PC-3 (cell line): ENCODE results near the gene KSR1. TPM values are rescaled to one million over a fixed set of nuclear protein-coding genes. Genes with fewer than 3 reads are reported as not detected.

Source experiments
- ATAC-seq: fragments of 200-7000 bp; cut with Tn5 transposase; 2 replicates; pipeline ENCODE4 v1.9.1; 2020; ENCODE audit warnings: mild to moderate bottlenecking, moderate library complexity
- BruUV-seq: library from RNA; stranded (reverse); fragments of 400-500 nt; replicated peaks from 2 replicates; lab custom pipeline; 2021; lab: Mats Ljungman, UMichigan
- CTCF ChIA-PET: fragments of 300-600 bp; sonication (Branson Sonifier 250); formaldehyde crosslinking; loops from one replicate; lab custom pipeline; 2022; ENCODE audit warnings: antibody characterized with exemption; lab: Charles Lee
- POLR2A ChIA-PET: fragments of 300-600 bp; sonication (Branson Sonifier 250); formaldehyde crosslinking; loops from one replicate; lab custom pipeline; 2022; ENCODE audit warnings: antibody characterized with exemption; ENCODE audit not compliant: unreplicated experiment; lab: Charles Lee
- DNase-seq: peaks from one replicate; pipeline ENCODE4 v3.0.0-alpha.2; 2015
- H2AFZ ChIP-seq: fragments of 300-600 bp; sonication (generic); 2 replicates; pipeline ENCODE4 v1.6.0; 2016; ENCODE audit warnings: antibody characterized with exemption, low read length
- H3F3A ChIP-seq: fragments of 300-600 bp; sonication (generic); one replicate; pipeline ENCODE4 v1.6.0; 2017; ENCODE audit warnings: antibody characterized with exemption, low read length, control low read depth, mild to moderate bottlenecking; ENCODE audit not compliant: unreplicated experiment
- H3K27ac ChIP-seq: fragments of 300-600 bp; sonication (generic); 2 replicates; pipeline ENCODE4 v1.5.1; 2016; ENCODE audit warnings: mild to moderate bottlenecking, low read length
- H3K27me3 ChIP-seq: fragments of 300-600 bp; sonication (generic); 2 replicates; pipeline ENCODE4 v1.6.1; 2016; ENCODE audit warnings: low read length, mixed read lengths
- H3K36me3 ChIP-seq: fragments of 300-600 bp; sonication (generic); 2 replicates; pipeline ENCODE4 v1.6.1; 2016; ENCODE audit warnings: low read depth, mixed run types, low read length, mixed read lengths
- H3K4me1 ChIP-seq: fragments of 300-600 bp; sonication (generic); 2 replicates; pipeline ENCODE4 v1.5.1; 2016; ENCODE audit warnings: low read length; ENCODE audit not compliant: insufficient read depth
- H3K4me2 ChIP-seq: fragments of 300-600 bp; sonication (generic); 2 replicates; pipeline ENCODE4 v1.6.0; 2016; ENCODE audit warnings: low read length
- H3K4me3 ChIP-seq: fragments of 300-600 bp; sonication (generic); 2 replicates; pipeline ENCODE4 v1.5.1; 2016; ENCODE audit warnings: mild to moderate bottlenecking, low read length, mixed read lengths
- H3K79me2 ChIP-seq: fragments of 300-600 bp; sonication (generic); 2 replicates; pipeline ENCODE4 v1.6.1; 2017; ENCODE audit warnings: low read length, mixed read lengths
- H3K9ac ChIP-seq: fragments of 300-600 bp; sonication (generic); 2 replicates; pipeline ENCODE4 v1.6.0; 2016; ENCODE audit warnings: mild to moderate bottlenecking, low read length
- H3K9me2 ChIP-seq: fragments of 300-600 bp; sonication (generic); replicated peaks from 2 replicates; pipeline ENCODE4 v1.6.1; 2016; ENCODE audit warnings: mixed run types, low read length, mixed read lengths
- H3K9me3 ChIP-seq: fragments of 300-600 bp; sonication (generic); 2 replicates; pipeline ENCODE4 v1.6.1; 2016; ENCODE audit warnings: low read length, mixed read lengths
- H4K20me1 ChIP-seq: fragments of 300-600 bp; sonication (generic); 2 replicates; pipeline ENCODE4 v1.6.1; 2016; ENCODE audit warnings: low read length, mixed read lengths
- EZH2 ChIP-seq: fragments of 300-600 bp; sonication (generic); IDR thresholded peaks from one replicate; pipeline ENCODE4 v1.6.1; 2017; ENCODE audit warnings: antibody characterized with exemption, mild to moderate bottlenecking, low read length; ENCODE audit not compliant: unreplicated experiment
- EZH2phosphoT487 ChIP-seq: fragments of 300-600 bp; sonication (generic); IDR thresholded peaks from 2 replicates; pipeline ENCODE4 v1.6.1; 2018; ENCODE audit warnings: mild to moderate bottlenecking, antibody characterized with exemption, low read length, borderline replicate concordance
- intact Hi-C: fragments of 100-400 bp; cut with micrococcal nuclease; formaldehyde crosslinking; loops from 2 replicates; pipeline ENCODE4 v1.9.0; 2023
- total RNA-seq: library from RNA; depleted of rRNA; stranded (reverse); fragments of >200 nt; gene quantifications from 2 replicates; pipeline ENCODE4 v1.2.3, GENCODE V29; 2014
- TF ChIP-seq, protein P1 (sequence below): fragments of 300-600 bp; sonication (generic); conservative IDR thresholded peaks from 2 replicates; pipeline ENCODE4 v1.5.1; 2017; ENCODE audit warnings: antibody characterized with exemption, low read depth, mild to moderate bottlenecking, low read length

KSR1 gene
- total RNA-seq, 1 experiment from 2014 or later: 1.0 TPM

DNA sequence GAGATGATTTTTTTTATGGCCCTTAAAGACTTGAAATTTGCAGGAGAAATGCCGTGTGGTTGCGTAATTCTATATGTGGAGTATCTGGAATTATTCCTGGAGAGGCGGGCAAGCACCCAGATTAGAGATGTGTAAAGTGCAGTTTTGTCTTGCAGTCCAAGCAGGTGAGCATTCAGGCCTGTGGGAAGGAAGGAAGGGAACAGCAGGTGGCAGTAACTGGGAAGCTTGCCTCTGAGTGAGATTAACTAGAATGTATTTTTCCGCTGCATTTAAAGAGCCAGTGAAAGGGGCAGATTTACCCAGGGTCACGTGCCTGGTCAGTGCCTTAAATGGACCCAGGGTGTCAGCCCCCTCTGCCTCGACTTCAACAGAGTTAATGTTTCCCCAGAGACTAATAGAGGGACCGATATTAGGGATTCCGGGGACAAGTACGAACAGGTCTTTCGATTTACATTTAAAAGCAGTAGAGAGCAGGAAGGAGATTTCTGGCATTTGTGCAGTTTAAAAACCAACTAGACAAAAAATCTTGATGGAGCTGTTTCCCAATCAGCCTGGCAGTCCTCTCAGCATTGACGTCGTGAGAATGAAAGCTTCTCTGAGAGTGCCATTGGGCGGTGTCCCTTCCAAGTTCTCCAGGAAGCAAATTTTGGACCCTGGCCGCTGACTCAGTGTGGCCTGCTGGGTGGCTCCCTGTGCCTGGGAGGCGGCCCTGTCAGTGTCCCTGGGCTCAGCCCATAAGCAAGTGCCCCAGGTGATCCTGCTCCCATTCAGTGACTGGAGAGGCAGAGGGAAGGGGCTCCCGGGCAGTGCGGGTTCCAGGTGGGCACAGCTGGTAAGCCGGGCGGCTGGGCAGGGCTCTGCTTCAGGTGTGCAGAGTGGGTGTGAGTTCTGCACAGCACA is 38.2 kb downstream of the KSR1 start:
- H3K9me3 ChIP-seq: no peaks in the 10 kb centered on the region
- H3K27ac ChIP-seq: peak overlapping the region; percentile 62
- TF ChIP-seq EZH2phosphoT487 (no peak), EZH2 (no peak)
- TF ChIP-seq, protein P1, sequence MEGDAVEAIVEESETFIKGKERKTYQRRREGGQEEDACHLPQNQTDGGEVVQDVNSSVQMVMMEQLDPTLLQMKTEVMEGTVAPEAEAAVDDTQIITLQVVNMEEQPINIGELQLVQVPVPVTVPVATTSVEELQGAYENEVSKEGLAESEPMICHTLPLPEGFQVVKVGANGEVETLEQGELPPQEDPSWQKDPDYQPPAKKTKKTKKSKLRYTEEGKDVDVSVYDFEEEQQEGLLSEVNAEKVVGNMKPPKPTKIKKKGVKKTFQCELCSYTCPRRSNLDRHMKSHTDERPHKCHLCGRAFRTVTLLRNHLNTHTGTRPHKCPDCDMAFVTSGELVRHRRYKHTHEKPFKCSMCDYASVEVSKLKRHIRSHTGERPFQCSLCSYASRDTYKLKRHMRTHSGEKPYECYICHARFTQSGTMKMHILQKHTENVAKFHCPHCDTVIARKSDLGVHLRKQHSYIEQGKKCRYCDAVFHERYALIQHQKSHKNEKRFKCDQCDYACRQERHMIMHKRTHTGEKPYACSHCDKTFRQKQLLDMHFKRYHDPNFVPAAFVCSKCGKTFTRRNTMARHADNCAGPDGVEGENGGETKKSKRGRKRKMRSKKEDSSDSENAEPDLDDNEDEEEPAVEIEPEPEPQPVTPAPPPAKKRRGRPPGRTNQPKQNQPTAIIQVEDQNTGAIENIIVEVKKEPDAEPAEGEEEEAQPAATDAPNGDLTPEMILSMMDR: peak; percentile 67
- peaks cover 18% of the 10 kb centered on the region for H3K4me1 ChIP-seq
- intact Hi-C loops: loop anchor here (1.0 kb wide), 1 partner anchor 107 kb away; no protein-coding TSS in a partner anchor
- H3K27me3 ChIP-seq: no peaks in the 10 kb centered on the region
- POLR2A ChIA-PET: no interaction called here
- H3K4me2 ChIP-seq: peak overlapping the region; percentile 83
- no peaks in the 10 kb centered on the region for H3K9me2 ChIP-seq
- H4K20me1 ChIP-seq: no peaks in the 10 kb centered on the region
- peak overlapping the region; percentile 59 for H3K4me3 ChIP-seq
- ATAC-seq (peak; percentile 84), DNase-seq (peak; percentile 62)
- peak overlapping the region; percentile 38; the same call in 1 of the 2 replicates for H3K9ac ChIP-seq
- H3K36me3 ChIP-seq: no peaks in the 10 kb centered on the region
- peak overlapping the region; percentile 59 for H2AFZ ChIP-seq
- no peaks in the 10 kb centered on the region for H3K79me2 ChIP-seq
- no TSS peak for BruUV-seq
- no peaks in the 10 kb centered on the region for H3F3A ChIP-seq
- CTCF ChIA-PET: interaction anchor here (1.9 kb wide), 1 partner anchor 105 kb away, joined by 11 read pairs; no protein-coding TSS in a partner anchor

DNA sequence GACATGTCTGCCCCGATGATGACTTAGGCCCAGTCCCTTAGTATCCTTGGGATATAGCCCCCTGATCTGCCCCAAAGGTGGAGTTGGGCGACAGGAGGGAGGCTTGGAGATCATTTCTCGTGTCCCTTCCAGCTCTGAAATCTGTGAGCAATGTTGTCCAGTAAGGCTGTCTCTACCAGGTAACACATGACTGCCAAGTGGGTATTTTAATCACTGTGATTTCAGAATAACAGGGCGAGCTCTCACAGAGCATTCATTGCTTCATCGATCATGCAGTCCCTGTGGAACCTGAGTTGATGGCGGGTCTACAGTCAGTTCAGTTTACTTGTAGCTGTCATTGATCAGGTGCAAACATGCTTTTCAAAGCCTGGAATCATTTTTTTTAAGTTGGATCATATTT is 39.2 kb downstream of the KSR1 start:
- Histone ChIP-seq H3K9ac (no peak overlapping the region), H2AFZ (no peak overlapping the region), H3K27me3 (no peaks in the 10 kb centered on the region), H3K36me3 (no peaks in the 10 kb centered on the region), H4K20me1 (no peaks in the 10 kb centered on the region), H3K4me2 (no peak overlapping the region), H3K4me1 (peaks cover 18% of the 10 kb centered on the region), H3F3A (no peaks in the 10 kb centered on the region), H3K9me3 (no peaks in the 10 kb centered on the region), H3K4me3 (no peak overlapping the region), H3K27ac (no peak overlapping the region), H3K9me2 (no peaks in the 10 kb centered on the region), H3K79me2 (no peaks in the 10 kb centered on the region)
- CTCF ChIA-PET: interaction anchor here (1.9 kb wide), 1 partner anchor 104 kb away, joined by 11 read pairs; no protein-coding TSS in a partner anchor
- intact Hi-C loops: no loop called here
- POLR2A ChIA-PET: no interaction called here
- TF ChIP-seq, protein P1: no peak
- TF ChIP-seq EZH2 (no peak), EZH2phosphoT487 (no peak)
- ATAC-seq (no peak), DNase-seq (no peak)
- no TSS peak for BruUV-seq

DNA sequence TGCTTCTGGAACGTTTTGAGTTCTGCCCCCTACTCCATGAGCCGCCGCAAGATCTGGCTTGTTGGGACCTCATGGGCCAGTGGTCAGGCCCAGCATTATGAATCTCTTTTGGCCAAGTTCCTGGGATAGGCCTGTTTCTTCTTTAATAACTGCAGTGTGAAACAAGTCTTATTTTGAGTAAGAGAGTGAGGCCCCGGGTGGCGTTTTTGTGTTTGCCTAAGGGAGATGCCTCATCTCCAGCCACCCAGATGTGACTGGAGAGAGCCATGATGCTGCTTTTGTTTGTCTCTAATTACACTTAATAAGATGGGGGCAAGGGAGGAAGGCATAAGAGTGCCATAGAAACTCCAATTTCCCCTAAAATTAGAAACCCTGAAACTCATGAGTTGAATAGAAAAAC is 39.8 kb downstream of the KSR1 start:
- intact Hi-C loops: no loop called here
- H3F3A ChIP-seq: no peaks in the 10 kb centered on the region
- H3K36me3 ChIP-seq: no peaks in the 10 kb centered on the region
- no peak overlapping the region for H2AFZ ChIP-seq
- CTCF ChIA-PET: no interaction called here
- no peaks in the 10 kb centered on the region for H3K9me2 ChIP-seq
- no peaks in the 10 kb centered on the region for H3K9me3 ChIP-seq
- no peak overlapping the region for H3K27ac ChIP-seq
- H3K79me2 ChIP-seq: no peaks in the 10 kb centered on the region
- no peak overlapping the region for H3K9ac ChIP-seq
- no peak overlapping the region for H3K4me2 ChIP-seq
- peaks cover 18% of the 10 kb centered on the region for H3K4me1 ChIP-seq
- DNase-seq: no peak
- POLR2A ChIA-PET: no interaction called here
- BruUV-seq: no TSS peak
- TF ChIP-seq, protein P1: no peak
- TF ChIP-seq EZH2phosphoT487: no peak
- no peak for ATAC-seq
- H4K20me1 ChIP-seq: no peaks in the 10 kb centered on the region
- no peak overlapping the region for H3K4me3 ChIP-seq
- H3K27me3 ChIP-seq: no peaks in the 10 kb centered on the region
